MCF 10A (cell line): ENCODE results near the gene DHX34. TPM values are rescaled to one million over a fixed set of nuclear protein-coding genes. Genes with fewer than 3 reads are reported as not detected.
A peak's percentile ranks its signal among the peaks of the same experiment; 100 is the strongest.
"Not testable (repeated sequence)": the region's sequence is repeated elsewhere in the genome, so short reads cannot be mapped to it uniquely, and the experiment has no call there.

Experiments used
- BruUV-seq: library from RNA; stranded (reverse); fragments of 400-500 nt; replicated peaks from 2 replicates; lab custom pipeline; 2021; lab: Mats Ljungman, UMichigan
- CTCF ChIA-PET: fragments of 300-600 bp; sonication (Branson Sonifier 250); formaldehyde crosslinking; extraction: SDS; loops from one replicate; lab custom pipeline; 2021; ENCODE audit warnings: antibody characterized with exemption, inconsistent platforms; lab: Yijun Ruan, JAX
- POLR2A ChIA-PET: fragments of 300-600, 350-650 bp; sonication (Branson Sonifier 250); formaldehyde crosslinking; extraction: SDS; loops from one replicate; lab custom pipeline; 2020; ENCODE audit warnings: antibody characterized with exemption, inconsistent platforms; lab: Yijun Ruan, JAX
- DNase-seq: peaks from one replicate; pipeline ENCODE4 v3.0.0-alpha.2; 2018; ENCODE audit not compliant: unreplicated experiment
- H3K27ac Mint-ChIP-seq: one replicate; pipeline ENCODE4 v1.8.0; 2022; ENCODE audit warnings: mild to moderate bottlenecking, low read depth, mixed read lengths; ENCODE audit not compliant: unreplicated experiment
- H3K27me3 Mint-ChIP-seq: one replicate; pipeline ENCODE4 v1.8.0; 2022; ENCODE audit warnings: mixed read lengths; ENCODE audit not compliant: insufficient read depth, unreplicated experiment
- H3K36me3 Mint-ChIP-seq: one replicate; pipeline ENCODE4 v1.8.0; 2022; ENCODE audit warnings: mild to moderate bottlenecking, moderate library complexity, mixed read lengths; ENCODE audit not compliant: insufficient read depth, unreplicated experiment
- H3K4me1 Mint-ChIP-seq: one replicate; pipeline ENCODE4 v1.8.0; 2022; ENCODE audit warnings: mixed read lengths; ENCODE audit not compliant: insufficient read depth, unreplicated experiment
- H3K4me3 Mint-ChIP-seq: one replicate; pipeline ENCODE4 v1.8.0; 2022; ENCODE audit warnings: mild to moderate bottlenecking, moderate library complexity, mixed read lengths; ENCODE audit not compliant: unreplicated experiment
- H3K9me3 Mint-ChIP-seq: one replicate; pipeline ENCODE4 v1.8.0; 2022; ENCODE audit warnings: mixed read lengths; ENCODE audit not compliant: unreplicated experiment
- intact Hi-C: fragments of 100-400 bp; cut with micrococcal nuclease; formaldehyde crosslinking; loops from 2 replicates; pipeline ENCODE4 v1.14.1; 2022
- total RNA-seq: library from RNA; stranded (reverse); gene quantifications from 2 replicates; pipeline ENCODE4 v1.2.3, GENCODE V29; 2022
- TF ChIP-seq, protein P1 (sequence below): fragments of 200-600 bp; IDR thresholded peaks from one replicate; pipeline ENCODE4 v1.8.0; 2022; ENCODE audit warnings: antibody characterized with exemption, mild to moderate bottlenecking; ENCODE audit not compliant: unreplicated experiment

Gene DHX34
- total RNA-seq, 1 experiment from 2014 or later, result 34.7 TPM

DNA sequence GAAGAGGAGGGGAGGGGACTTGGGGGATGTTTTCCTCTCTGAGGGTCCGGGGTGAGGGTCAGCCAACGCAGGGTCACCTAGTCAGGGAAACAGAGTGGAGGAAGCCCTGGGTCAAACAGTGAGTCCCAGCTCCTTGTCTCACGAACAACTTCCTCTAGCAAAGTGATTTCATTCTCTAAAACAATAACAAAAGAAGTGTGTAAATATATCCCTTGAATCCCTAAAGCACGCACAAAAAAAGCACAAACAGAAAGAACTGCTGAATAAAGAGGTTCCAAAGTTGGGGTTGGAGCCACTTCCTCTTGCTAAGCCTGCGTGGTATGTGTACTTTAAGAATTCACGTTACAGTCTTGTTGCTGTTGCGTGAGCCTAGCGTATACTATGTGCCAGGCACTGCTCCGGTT, 18.6 kb upstream of the DHX34 start:
- H3K4me3 Mint-ChIP-seq, result no peak overlapping the region
- H3K27me3 Mint-ChIP-seq, result no peaks in the 10 kb centered on the region
- CTCF ChIA-PET, result interaction anchor here (0.7 to 1.4 kb wide), 5 partner anchors 14 to 60 kb away, joined by 3 to 10 read pairs (median 4); partner anchors contain the start of gene DHX34
- TF ChIP-seq, protein P1, sequence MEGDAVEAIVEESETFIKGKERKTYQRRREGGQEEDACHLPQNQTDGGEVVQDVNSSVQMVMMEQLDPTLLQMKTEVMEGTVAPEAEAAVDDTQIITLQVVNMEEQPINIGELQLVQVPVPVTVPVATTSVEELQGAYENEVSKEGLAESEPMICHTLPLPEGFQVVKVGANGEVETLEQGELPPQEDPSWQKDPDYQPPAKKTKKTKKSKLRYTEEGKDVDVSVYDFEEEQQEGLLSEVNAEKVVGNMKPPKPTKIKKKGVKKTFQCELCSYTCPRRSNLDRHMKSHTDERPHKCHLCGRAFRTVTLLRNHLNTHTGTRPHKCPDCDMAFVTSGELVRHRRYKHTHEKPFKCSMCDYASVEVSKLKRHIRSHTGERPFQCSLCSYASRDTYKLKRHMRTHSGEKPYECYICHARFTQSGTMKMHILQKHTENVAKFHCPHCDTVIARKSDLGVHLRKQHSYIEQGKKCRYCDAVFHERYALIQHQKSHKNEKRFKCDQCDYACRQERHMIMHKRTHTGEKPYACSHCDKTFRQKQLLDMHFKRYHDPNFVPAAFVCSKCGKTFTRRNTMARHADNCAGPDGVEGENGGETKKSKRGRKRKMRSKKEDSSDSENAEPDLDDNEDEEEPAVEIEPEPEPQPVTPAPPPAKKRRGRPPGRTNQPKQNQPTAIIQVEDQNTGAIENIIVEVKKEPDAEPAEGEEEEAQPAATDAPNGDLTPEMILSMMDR, result no peak
- no peaks in the 10 kb centered on the region for H3K9me3 Mint-ChIP-seq
- no TSS peak for BruUV-seq
- intact Hi-C loops, result no loop called here
- peaks cover 5% of the 10 kb centered on the region for H3K4me1 Mint-ChIP-seq
- POLR2A ChIA-PET, result interaction anchor here (0.9 to 1.4 kb wide), 2 partner anchors 15 to 18 kb away, joined by 4 to 5 read pairs; partner anchors contain the start of gene DHX34
- no peak overlapping the region for H3K27ac Mint-ChIP-seq
- DNase-seq, result no peak
- peaks cover 6% of the 10 kb centered on the region for H3K36me3 Mint-ChIP-seq

DNA sequence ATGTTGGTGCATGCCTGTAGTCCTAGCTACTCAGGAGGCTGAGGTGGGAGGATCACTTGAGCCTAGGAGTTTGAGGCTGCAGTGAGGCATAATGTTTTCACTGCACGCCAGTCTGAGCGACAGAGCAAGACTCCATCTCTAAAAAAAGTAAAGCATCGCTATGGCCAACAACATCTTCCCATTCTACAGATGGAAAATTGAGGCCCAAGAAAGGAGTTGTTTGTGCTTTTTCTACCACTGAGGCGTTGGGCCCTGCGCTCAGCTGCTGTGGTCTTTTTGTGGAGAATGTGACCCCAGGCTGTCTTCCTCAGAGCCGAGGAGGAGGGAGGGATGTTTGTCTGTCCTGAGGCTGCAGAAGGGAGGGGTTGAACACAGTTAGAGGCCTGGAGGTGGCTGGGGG, 17.6 kb upstream of the DHX34 start:
- no peaks in the 10 kb centered on the region for H3K9me3 Mint-ChIP-seq
- ChIA-PET POLR2A (interaction anchor here (0.5 to 0.6 kb wide), 2 partner anchors 13 to 1664 kb away, joined by 3 to 4 read pairs; no protein-coding TSS in a partner anchor), CTCF (interaction anchor here (1.1 to 1.4 kb wide), 3 partner anchors 15 to 59 kb away, joined by 4 to 10 read pairs (median 4); partner anchors contain the start of gene DHX34)
- peaks cover 6% of the 10 kb centered on the region for H3K36me3 Mint-ChIP-seq
- H3K4me3 Mint-ChIP-seq, result peak overlapping the region; percentile 67
- TF ChIP-seq, protein P1, result no peak
- H3K27me3 Mint-ChIP-seq, result no peaks in the 10 kb centered on the region
- no TSS peak for BruUV-seq
- H3K4me1 Mint-ChIP-seq, result peaks cover 7% of the 10 kb centered on the region
- no peak for DNase-seq
- H3K27ac Mint-ChIP-seq, result peak overlapping the region; percentile 72
- intact Hi-C loops, result no loop called here

DNA sequence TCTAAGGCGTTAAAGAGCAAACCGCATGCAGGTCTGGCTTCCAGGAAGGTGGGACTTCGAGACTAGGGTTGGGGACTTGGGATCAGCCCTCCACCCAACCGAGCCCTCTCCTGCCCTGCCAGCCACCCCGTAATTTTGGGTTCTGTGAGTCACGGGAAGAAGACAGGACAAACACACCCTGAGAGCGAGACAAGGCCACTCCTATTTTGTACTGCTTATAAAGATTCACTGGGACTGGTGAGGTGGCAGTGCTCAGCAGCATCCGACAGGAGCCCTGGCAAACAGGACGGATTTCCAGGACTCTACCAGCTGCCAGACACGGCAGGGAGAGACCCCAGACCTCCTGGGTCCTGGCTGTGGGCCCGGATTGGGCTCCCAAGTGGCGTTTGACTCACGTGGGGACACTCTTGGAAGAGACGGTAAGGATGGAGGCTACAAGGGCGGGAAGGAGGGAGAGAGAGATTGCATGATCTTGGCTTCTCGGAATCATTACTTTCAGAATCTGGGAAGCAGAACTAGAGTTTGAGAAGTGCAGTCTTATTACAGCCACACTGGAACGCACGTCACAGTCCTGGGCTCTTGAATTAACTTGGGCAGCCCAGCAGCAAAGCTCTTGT, 17.1 kb upstream of the DHX34 start, which contains the start of gene C5AR2:
C5AR2 (plus strand) TSS at position 245 of the 617 bp plus-strand sequence. CDS start 8,625 bp downstream, outside the sequence.
- DNase-seq, result peak; percentile 54
- Mint-ChIP-seq H3K36me3 (peaks cover 9% of the 10 kb centered on the region), H3K9me3 (no peaks in the 10 kb centered on the region), H3K4me1 (peaks cover 9% of the 10 kb centered on the region), H3K4me3 (peak within 1 kb of the TSS; percentile 67), H3K27ac (peak within 1 kb of the TSS; percentile 72), H3K27me3 (no peaks in the 10 kb centered on the region)
- BruUV-seq, result no TSS peak
- CTCF ChIA-PET, result interaction anchor here (0.7 to 4.0 kb wide), 4 partner anchors 16 to 670 kb away, joined by 3 to 19 read pairs (median 7); partner anchors contain the start of gene DHX34
- TF ChIP-seq, protein P1, result no peak
- POLR2A ChIA-PET, result interaction anchor here (0.5 to 1.0 kb wide), 2 partner anchors 12 to 17 kb away, joined by 4 to 8 read pairs; partner anchors contain the start of gene DHX34
- intact Hi-C loops, result no loop called here

DNA sequence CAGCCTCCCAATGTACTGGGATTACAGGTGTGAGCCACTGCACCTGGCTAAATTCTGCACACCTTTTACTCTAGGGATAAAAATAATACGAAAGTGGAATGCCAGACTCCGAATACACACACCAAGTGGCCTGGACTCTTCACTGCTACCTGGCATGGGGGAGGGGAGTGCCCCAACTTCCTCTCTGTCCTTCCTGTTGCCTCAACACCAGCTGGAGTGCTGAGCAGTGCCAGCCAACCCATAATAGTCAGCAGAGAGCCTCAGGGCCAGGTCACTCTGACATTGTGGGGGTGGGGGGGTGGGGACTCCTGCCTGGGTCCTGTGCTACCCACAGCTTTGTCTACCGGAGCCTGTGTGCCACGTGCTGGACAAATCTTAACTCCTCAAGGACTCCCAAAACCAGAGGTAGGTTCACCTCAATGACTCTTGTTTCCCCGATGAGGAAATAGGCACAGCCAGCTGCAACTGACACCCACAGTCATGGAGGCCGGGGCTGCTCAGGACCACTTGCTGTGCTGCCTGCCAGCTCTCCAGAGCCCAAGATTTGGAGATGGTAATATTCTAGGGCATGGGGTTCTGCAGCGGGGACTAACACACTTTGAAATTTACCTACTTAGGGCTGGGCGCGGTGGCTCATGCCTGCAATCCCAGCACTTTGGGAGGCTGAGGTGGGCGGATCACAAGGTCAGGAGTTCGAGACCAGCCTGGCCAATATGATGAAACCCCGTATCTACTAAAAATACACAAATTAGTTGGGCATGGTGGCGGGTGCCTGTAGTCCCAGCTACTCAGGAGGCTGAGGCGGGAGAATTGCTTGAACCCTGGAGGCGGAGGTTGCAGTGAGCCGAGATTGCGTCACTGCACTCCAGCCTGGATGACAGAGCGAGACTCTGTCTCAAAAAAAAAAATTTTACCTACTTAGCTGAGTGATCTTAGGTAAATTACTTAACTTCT, 12.1 kb upstream of the DHX34 start:
- POLR2A ChIA-PET, result interaction anchor here (0.9 to 1.3 kb wide), 2 partner anchors 12 to 23 kb away, joined by 3 to 6 read pairs; partner anchors contain the start of gene DHX34
- H3K36me3 Mint-ChIP-seq, result peaks cover 17% of the 10 kb centered on the region
- DNase-seq, result peak; percentile 33
- intact Hi-C loops, H3K4me3 Mint-ChIP-seq, H3K27me3 Mint-ChIP-seq, BruUV-seq, H3K9me3 Mint-ChIP-seq, H3K4me1 Mint-ChIP-seq: not testable (repeated sequence)
- CTCF ChIA-PET, result interaction anchor here (0.5 to 0.6 kb wide), 2 partner anchors 11 to 12 kb away, joined by 3 to 5 read pairs; no protein-coding TSS in a partner anchor
- H3K27ac Mint-ChIP-seq, result peak overlapping the region; percentile 35
